ENCODE results near the gene DNAH14. TPM values are rescaled to one million over a fixed set of nuclear protein-coding genes. Genes with fewer than 3 reads are reported as not detected.

Gene DNAH14
- total and polyA plus RNA-seq, 9 of the 15 experiments (the other 6 are each of a cell fraction or from before 2014, with no cell fraction given) = 58.4 to 142 (median 98.4) TPM

- Histone ChIP-seq H3K79me2 (ENCODE audit: control insufficient read depth, insufficient read depth, low read length) (no peaks in the 10 kb centered on the region), H3K36me3 (ENCODE audit: control insufficient read depth, insufficient read depth, low read length) (no peaks in the 10 kb centered on the region), H3K9me3 (replicated peaks; ENCODE audit: control insufficient read depth, insufficient read depth, low read depth, low read length) (no peaks in the 10 kb centered on the region), H3K9ac (ENCODE audit: insufficient read depth in 1 of 2, low read depth in 2 of 2, low read length in 2 of 2) (no peak overlapping the region), H4K20me1 (replicated peaks; ENCODE audit: control insufficient read depth, insufficient read depth, low read length) (no peaks in the 10 kb centered on the region), H2AFZ (ENCODE audit: low read depth, low read length) (no peak overlapping the region), H3K27ac (ENCODE audit: extremely low read depth, low read depth, low read length) (no peak overlapping the region), H3K9me1 (ENCODE audit: control insufficient read depth, insufficient read depth, low read length) (no peaks in the 10 kb centered on the region), H3K4me3 (no peak overlapping the region), H3K4me1 (replicated peaks in 1 of 2; ENCODE audit: control insufficient read depth in 2 of 2, insufficient read depth in 2 of 2, low read length in 2 of 2) (no peaks in the 10 kb centered on the region), H3K27me3 (ENCODE audit: control insufficient read depth in 2 of 2, insufficient read depth in 2 of 2, low read length in 2 of 2) (0 out of 5 replicates have a peak, but pooled peaks cover 0 to 3% of the 10 kb centered on the region in 2 experiments), H3K4me2 (ENCODE audit: insufficient read depth, low read length) (no peak overlapping the region)
- ATAC-seq (no peak), FAIRE-seq (no peak), DNase-seq (ENCODE audit: extremely low read depth in 1 of 4, low spot score in 3 of 4) (no peak)
- 3% methylated on average over 5 of the region's 5 CpGs for WGBS (ENCODE audit: insufficient coverage, low coverage, missing lambda C conversion rate)
- no TSS peak for BruUV-seq (replicated peaks)
- CTCF ChIA-PET (ENCODE audit: low intra/inter-chr PET ratio) = no interaction called here
- in situ Hi-C loops (cut with MboI) (no loop called here), intact Hi-C loops (cut with micrococcal nuclease) (no loop called here)
- POLR2A ChIA-PET = interaction anchor here (0.7 kb wide), 1 partner anchor 446 kb away, joined by 3 read pairs; no protein-coding TSS in a partner anchor
- TF ChIP-seq, protein P1, sequence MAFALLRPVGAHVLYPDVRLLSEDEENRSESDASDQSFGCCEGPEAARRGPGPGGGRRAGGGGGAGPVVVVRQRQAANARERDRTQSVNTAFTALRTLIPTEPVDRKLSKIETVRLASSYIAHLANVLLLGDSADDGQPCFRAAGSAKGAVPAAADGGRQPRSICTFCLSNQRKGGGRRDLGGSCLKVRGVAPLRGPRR (CRISPR knock-in tag; IDR thresholded peaks at IDR 0.05) = no peak
- TF ChIP-seq TAF1 (IDR thresholded peaks at IDR 0.05; ENCODE audit: control insufficient read depth, extremely low read depth, insufficient read depth, low read length, severe bottlenecking) = no peak
- TF ChIP-seq, protein P2, sequence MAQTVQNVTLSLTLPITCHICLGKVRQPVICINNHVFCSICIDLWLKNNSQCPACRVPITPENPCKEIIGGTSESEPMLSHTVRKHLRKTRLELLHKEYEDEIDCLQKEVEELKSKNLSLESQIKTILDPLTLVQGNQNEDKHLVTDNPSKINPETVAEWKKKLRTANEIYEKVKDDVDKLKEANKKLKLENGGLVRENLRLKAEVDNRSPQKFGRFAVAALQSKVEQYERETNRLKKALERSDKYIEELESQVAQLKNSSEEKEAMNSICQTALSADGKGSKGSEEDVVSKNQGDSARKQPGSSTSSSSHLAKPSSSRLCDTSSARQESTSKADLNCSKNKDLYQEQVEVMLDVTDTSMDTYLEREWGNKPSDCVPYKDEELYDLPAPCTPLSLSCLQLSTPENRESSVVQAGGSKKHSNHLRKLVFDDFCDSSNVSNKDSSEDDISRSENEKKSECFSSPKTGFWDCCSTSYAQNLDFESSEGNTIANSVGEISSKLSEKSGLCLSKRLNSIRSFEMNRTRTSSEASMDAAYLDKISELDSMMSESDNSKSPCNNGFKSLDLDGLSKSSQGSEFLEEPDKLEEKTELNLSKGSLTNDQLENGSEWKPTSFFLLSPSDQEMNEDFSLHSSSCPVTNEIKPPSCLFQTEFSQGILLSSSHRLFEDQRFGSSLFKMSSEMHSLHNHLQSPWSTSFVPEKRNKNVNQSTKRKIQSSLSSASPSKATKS (CRISPR knock-in tag; IDR thresholded peaks at IDR 0.05) = no peak
- TF ChIP-seq, protein P3, sequence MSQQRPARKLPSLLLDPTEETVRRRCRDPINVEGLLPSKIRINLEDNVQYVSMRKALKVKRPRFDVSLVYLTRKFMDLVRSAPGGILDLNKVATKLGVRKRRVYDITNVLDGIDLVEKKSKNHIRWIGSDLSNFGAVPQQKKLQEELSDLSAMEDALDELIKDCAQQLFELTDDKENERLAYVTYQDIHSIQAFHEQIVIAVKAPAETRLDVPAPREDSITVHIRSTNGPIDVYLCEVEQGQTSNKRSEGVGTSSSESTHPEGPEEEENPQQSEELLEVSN (IDR thresholded peaks at IDR 0.05; ENCODE audit: borderline replicate concordance in 1 of 2, extremely low read depth in 1 of 2, insufficient read depth in 1 of 2, insufficient read length in 1 of 2, low read depth in 1 of 2, low read length in 1 of 2, poor library complexity in 1 of 2, severe bottlenecking in 1 of 2) = no peak
- TF ChIP-seq MXI1 (IDR thresholded peaks at IDR 0.05; ENCODE audit: low read depth, low read length) = no peak
- TF ChIP-seq MIER1 (IDR thresholded peaks at IDR 0.05; ENCODE audit: low read depth) = no peak
- TF ChIP-seq HDAC3 (IDR thresholded peaks at IDR 0.05; ENCODE audit: borderline replicate concordance, partially characterized antibody) = no peak
- TF ChIP-seq MYBL2 (IDR thresholded peaks at IDR 0.05; ENCODE audit: low read depth) = no peak
- TF ChIP-seq MYBL2 (CRISPR knock-in tag; IDR thresholded peaks at IDR 0.05; ENCODE audit: borderline replicate concordance) = no peak
- no peak for TF ChIP-seq ZNF197 (CRISPR knock-in tag; IDR thresholded peaks at IDR 0.05; ENCODE audit: low read depth)
- TF ChIP-seq FOXP1 (CRISPR knock-in tag; IDR thresholded peaks at IDR 0.05) = no peak
- TF ChIP-seq SOX6 (IDR thresholded peaks at IDR 0.05) = no peak
- no peak for TF ChIP-seq ZBTB34 (CRISPR knock-in tag; IDR thresholded peaks at IDR 0.05)
- no peak for TF ChIP-seq ZNF175 (CRISPR knock-in tag; IDR thresholded peaks at IDR 0.05; ENCODE audit: low read depth)
- no peak for TF ChIP-seq NBN (IDR thresholded peaks at IDR 0.05; ENCODE audit: low read depth)
Measured at GRCh38 chr1:224896130-224896781, 33.2 kb upstream of the DNAH14 start.

All from K562 (cell line).